GM23338 (cell line): ENCODE results near the gene ARFGEF2. TPM values are rescaled to one million over a fixed set of nuclear protein-coding genes. Genes with fewer than 3 reads are reported as not detected.

Experiments used
- ATAC-seq: fragments of 200-7000 bp; cut with Tn5 transposase; 3 replicates; pipeline ENCODE4 v1.9.1; 2020
- DNase-seq: peaks from one replicate; pipeline ENCODE4 v3.0.0-alpha.2; 2015; ENCODE audit warnings: low spot score
- H2AFZ ChIP-seq: fragments of 200-600 bp; sonication (generic); 2 replicates; pipeline ENCODE4 v1.8.0; 2016; ENCODE audit warnings: antibody characterized with exemption, mild to moderate bottlenecking, moderate library complexity
- H3F3A ChIP-seq: fragments of 200-600 bp; sonication (generic); replicated peaks from 2 replicates; pipeline ENCODE4 v1.8.0; 2017; ENCODE audit warnings: antibody characterized with exemption, mixed run types, low read depth
- H3K27ac ChIP-seq: fragments of 200-600 bp; sonication (generic); 2 replicates; pipeline ENCODE4 v1.6.1; 2016; ENCODE audit warnings: low read depth
- H3K27me3 ChIP-seq: fragments of 200-600 bp; sonication (generic); 2 replicates; pipeline ENCODE4 v1.8.0; 2016; ENCODE audit warnings: mild to moderate bottlenecking, mixed run types, moderate library complexity; ENCODE audit not compliant: insufficient read depth
- H3K36me3 ChIP-seq: fragments of 200-600 bp; sonication (generic); 2 replicates; pipeline ENCODE4 v1.8.0; 2016; ENCODE audit warnings: mild to moderate bottlenecking; ENCODE audit not compliant: insufficient read depth
- H3K4me1 ChIP-seq: fragments of 200-600 bp; sonication (generic); 2 replicates; pipeline ENCODE4 v1.8.0; 2016; ENCODE audit warnings: mild to moderate bottlenecking, moderate library complexity; ENCODE audit not compliant: insufficient read depth
- H3K4me2 ChIP-seq: fragments of 200-600 bp; sonication (generic); 2 replicates; pipeline ENCODE4 v1.7.1; 2017; ENCODE audit warnings: mixed run types
- H3K4me3 ChIP-seq: fragments of 200-600 bp; sonication (generic); 2 replicates; pipeline ENCODE4 v1.6.1; 2016; ENCODE audit warnings: mixed run types
- H3K79me2 ChIP-seq: fragments of 200-600 bp; sonication (generic); replicated peaks from 2 replicates; pipeline ENCODE4 v1.8.0; 2017; ENCODE audit warnings: mild to moderate bottlenecking; ENCODE audit not compliant: insufficient read depth
- H3K9me2 ChIP-seq: fragments of 200-600 bp; sonication (generic); 2 replicates; pipeline ENCODE4 v1.8.0; 2017; ENCODE audit not compliant: insufficient read depth
- H4K20me1 ChIP-seq: fragments of 200-600 bp; sonication (generic); replicated peaks from 2 replicates; pipeline ENCODE4 v1.8.0; 2017; ENCODE audit warnings: mild to moderate bottlenecking; ENCODE audit not compliant: insufficient read depth
- H3K27ac Mint-ChIP-seq: 2 replicates; pipeline ENCODE4 v1.8.0; 2020; ENCODE audit warnings: inconsistent platforms, mild to moderate bottlenecking, moderate library complexity, mixed read lengths
- H3K27me3 Mint-ChIP-seq: 3 replicates; pipeline ENCODE4 v1.8.0; 2022; ENCODE audit warnings: low read depth, mild to moderate bottlenecking, moderate library complexity, mixed read lengths, inconsistent platforms; ENCODE audit not compliant: insufficient read depth, poor library complexity
- H3K36me3 Mint-ChIP-seq: 3 replicates; pipeline ENCODE4 v1.8.0; 2021; ENCODE audit warnings: low read depth, mild to moderate bottlenecking, inconsistent platforms, moderate library complexity, mixed read lengths
- H3K4me1 Mint-ChIP-seq: 3 replicates; pipeline ENCODE4 v1.8.0; 2020; ENCODE audit warnings: mild to moderate bottlenecking, inconsistent platforms, mixed read lengths
- H3K4me3 Mint-ChIP-seq: 3 replicates; pipeline ENCODE4 v1.8.0; 2021; ENCODE audit warnings: moderate library complexity, mild to moderate bottlenecking, inconsistent platforms, mixed read lengths
- H3K9me3 Mint-ChIP-seq: 3 replicates; pipeline ENCODE4 v1.8.0; 2020; ENCODE audit warnings: moderate library complexity, mild to moderate bottlenecking, inconsistent platforms, mixed read lengths
- CREB1 ChIP-seq: fragments of 250-450 bp; sonication (Bioruptor Pico); IDR thresholded peaks from 2 replicates; pipeline ENCODE4 v1.5.0; 2020; ENCODE audit warnings: low read depth, mild to moderate bottlenecking, moderate library complexity
- CTCF ChIP-seq, 2 experiments: fragments of 200-600 bp in 1 of 2; sonication (generic) in 1 of 2; conservative IDR thresholded peaks; 2 replicates each; pipeline versions ENCODE4 v1.5.1 to v1.6.1; 2016 to 2017; ENCODE audit warnings: antibody characterized with exemption in 2 of 2, low read depth in 2 of 2, mild to moderate bottlenecking in 2 of 2, moderate library complexity in 1 of 2
- EZH2 ChIP-seq: fragments of 200-600 bp; sonication (generic); IDR thresholded peaks from one replicate; pipeline ENCODE4 v1.8.0; 2017; ENCODE audit warnings: antibody characterized with exemption, mild to moderate bottlenecking, low read depth; ENCODE audit not compliant: unreplicated experiment
- EZH2phosphoT487 ChIP-seq: fragments of 200-600 bp; sonication (generic); IDR thresholded peaks from one replicate; pipeline ENCODE4 v1.8.1; 2018; ENCODE audit warnings: antibody characterized with exemption; ENCODE audit not compliant: unreplicated experiment
- JUNB ChIP-seq: IDR thresholded peaks from one replicate; pipeline ENCODE4 v1.6.1; 2016; ENCODE audit warnings: antibody characterized with exemption; ENCODE audit not compliant: unreplicated experiment
- NANOG ChIP-seq: IDR thresholded peaks from 2 replicates; pipeline ENCODE4 v1.6.1; 2016; ENCODE audit warnings: antibody characterized with exemption, borderline replicate concordance
- POLR2AphosphoS5 ChIP-seq: IDR thresholded peaks from 2 replicates; pipeline ENCODE4 v1.6.1; 2016; ENCODE audit warnings: antibody characterized with exemption, low read depth
- REST ChIP-seq: IDR thresholded peaks from one replicate; pipeline ENCODE4 v1.6.1; 2018; ENCODE audit warnings: antibody characterized with exemption; ENCODE audit not compliant: unreplicated experiment
- STAT1 ChIP-seq: IDR thresholded peaks from one replicate; pipeline ENCODE4 v1.6.1; 2016; ENCODE audit warnings: antibody characterized with exemption; ENCODE audit not compliant: unreplicated experiment
- ZNF114 ChIP-seq: fragments of 250-450 bp; sonication (Bioruptor Pico); IDR thresholded peaks from 2 replicates; pipeline ENCODE4 v1.5.0; 2020; ENCODE audit warnings: mild to moderate bottlenecking, moderate library complexity
- ZNF331 ChIP-seq: fragments of 250-450 bp; sonication (Bioruptor Pico); IDR thresholded peaks from 2 replicates; pipeline ENCODE4 v1.5.0; 2020; ENCODE audit warnings: low read depth, mild to moderate bottlenecking, moderate library complexity
- ZNF462 ChIP-seq: fragments of 250-450 bp; sonication (Bioruptor Pico); IDR thresholded peaks from 2 replicates; pipeline ENCODE4 v1.5.0; 2020; ENCODE audit warnings: mild to moderate bottlenecking, moderate library complexity
- polyA plus RNA-seq: library from polyadenylated mRNA; unstranded; fragments of >200 nt; fragmentation: Nextera tagmentation; extraction: Ambion mirVana; gene quantifications from 2 replicates; pipeline ENCODE4 v1.2.1, GENCODE V29; 2016
- total RNA-seq: library from RNA; depleted of rRNA; stranded (reverse); fragments of >200 nt; shearing (Covaris generic); gene quantifications from 2 replicates; pipeline ENCODE4 v1.2.3, GENCODE V29; 2014
- TF ChIP-seq, protein P1 (sequence below): IDR thresholded peaks from 2 replicates; pipeline ENCODE4 v1.6.1; 2016; ENCODE audit warnings: antibody characterized with exemption

ARFGEF2 gene
- total and polyA plus RNA-seq, 2 experiments from 2014 or later = 7.2 to 25.5 TPM

GRCh38 chr20:48999890-49000870, 78.7 kb downstream of the ARFGEF2 start:
- no peak overlapping the region for H3K4me3 Mint-ChIP-seq

More at GRCh38 chr20:48999890-49000870, 78.7 kb downstream of the ARFGEF2 start:
- H3K36me3 ChIP-seq = peaks cover 27% of the 10 kb centered on the region
- H3K4me2 ChIP-seq = no peak overlapping the region
- H3K27ac ChIP-seq = 0 out of 2 replicates have a peak overlapping the region, but pooled peaks have one; percentile 1
- peaks cover 45% of the 10 kb centered on the region for H3K36me3 Mint-ChIP-seq
- no peaks in the 10 kb centered on the region for H3K79me2 ChIP-seq
- H3K9me3 Mint-ChIP-seq = no peaks in the 10 kb centered on the region
- H3K27me3 ChIP-seq = no peaks in the 10 kb centered on the region
- no peak for TF ChIP-seq POLR2AphosphoS5
- TF ChIP-seq ZNF331 = no peak
- no peak for TF ChIP-seq ZNF114 (CRISPR knock-in tag)
- TF ChIP-seq CREB1 (CRISPR knock-in tag) = no peak
- no peak for TF ChIP-seq JUNB
- TF ChIP-seq, protein P1, sequence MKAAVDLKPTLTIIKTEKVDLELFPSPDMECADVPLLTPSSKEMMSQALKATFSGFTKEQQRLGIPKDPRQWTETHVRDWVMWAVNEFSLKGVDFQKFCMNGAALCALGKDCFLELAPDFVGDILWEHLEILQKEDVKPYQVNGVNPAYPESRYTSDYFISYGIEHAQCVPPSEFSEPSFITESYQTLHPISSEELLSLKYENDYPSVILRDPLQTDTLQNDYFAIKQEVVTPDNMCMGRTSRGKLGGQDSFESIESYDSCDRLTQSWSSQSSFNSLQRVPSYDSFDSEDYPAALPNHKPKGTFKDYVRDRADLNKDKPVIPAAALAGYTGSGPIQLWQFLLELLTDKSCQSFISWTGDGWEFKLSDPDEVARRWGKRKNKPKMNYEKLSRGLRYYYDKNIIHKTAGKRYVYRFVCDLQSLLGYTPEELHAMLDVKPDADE = no peak
- no peak for TF ChIP-seq EZH2phosphoT487
- TF ChIP-seq ZNF462 (CRISPR knock-in tag) = no peak
- no peak for TF ChIP-seq NANOG
- TF ChIP-seq EZH2 = no peak
- no peak for TF ChIP-seq STAT1
- TF ChIP-seq REST = no peak
- TF ChIP-seq CTCF (conservative IDR thresholded peaks at IDR 0.05; ENCODE audit: low read depth in 2 of 2) = no peak
- no peak overlapping the region for H3K27ac Mint-ChIP-seq
- DNase-seq = no peak
- no peaks in the 10 kb centered on the region for H3K4me1 ChIP-seq
- H3F3A ChIP-seq = no peaks in the 10 kb centered on the region; the same call in 1 of the 2 replicates
- H3K9me2 ChIP-seq = no peaks in the 10 kb centered on the region
- no peak overlapping the region for H2AFZ ChIP-seq
- H3K4me3 ChIP-seq = no peak overlapping the region
- H4K20me1 ChIP-seq = peaks cover 3% of the 10 kb centered on the region
- peaks cover 2% of the 10 kb centered on the region for H3K27me3 Mint-ChIP-seq
- no peaks in the 10 kb centered on the region for H3K4me1 Mint-ChIP-seq
- no peak for ATAC-seq
